ENCODE data around the gene FKBP1A. TPM values are rescaled to one million over a fixed set of nuclear protein-coding genes. Genes with fewer than 3 reads are reported as not detected.

The FKBP1A gene
- total RNA-seq, 1 experiment from 2014 or later, result 196 TPM

- DNase-seq, result peak; percentile 18
- Histone ChIP-seq H3K9me3 (ENCODE audit: control insufficient read depth, low read depth, low read length) (no peaks in the 10 kb centered on the region), H3K79me1 (ENCODE audit: insufficient read depth, low read depth, low read length, poor library complexity, severe bottlenecking) (peaks cover 15% of the 10 kb centered on the region), H3T11ph (ENCODE audit: low read length) (no peak within 1 kb of the TSS), H2BK120ac (ENCODE audit: low read depth, low read length, poor library complexity, severe bottlenecking) (no peak within 1 kb of the TSS), H4K8ac (replicated peaks; ENCODE audit: insufficient read length, low read depth, low read length) (no peak within 1 kb of the TSS), H3K79me2 (ENCODE audit: insufficient read depth, low read length) (peaks cover 6% of the 10 kb centered on the region; the same call in 1 of the 2 replicates), H2BK12ac (ENCODE audit: insufficient read length, low read depth, low read length) (no peak within 1 kb of the TSS), H3K18ac (ENCODE audit: insufficient read length, low read depth, low read length) (no peak within 1 kb of the TSS), H3K4ac (ENCODE audit: low read depth, low read length) (no peak within 1 kb of the TSS), H3K9ac (ENCODE audit: extremely low read depth, insufficient read length, low read length) (no peak within 1 kb of the TSS), H2AFZ (ENCODE audit: low read length) (no peak within 1 kb of the TSS), H2BK15ac (ENCODE audit: low read depth, low read length) (no peak within 1 kb of the TSS), H4K20me1 (ENCODE audit: control insufficient read depth, insufficient read depth, insufficient read length) (peaks cover 2% of the 10 kb centered on the region), H2AK5ac (ENCODE audit: insufficient read length, low read length) (no peak within 1 kb of the TSS), H3K4me2 (ENCODE audit: insufficient read depth, insufficient read length, low read length) (no peak within 1 kb of the TSS), H4K91ac (ENCODE audit: insufficient read length, low read depth, low read length) (no peak within 1 kb of the TSS), H3K27ac (ENCODE audit: insufficient read length, low read depth, low read length) (no peak within 1 kb of the TSS), H3K23ac (ENCODE audit: insufficient read length, low read depth, low read length) (no peak within 1 kb of the TSS), H3K14ac (ENCODE audit: insufficient read depth, low read length) (no peak within 1 kb of the TSS; the same call in 1 of the 2 replicates), H3K27me3 (ENCODE audit: insufficient read depth, low read length) (no peaks in the 10 kb centered on the region), H3K4me1 (ENCODE audit: insufficient read depth, low read length) (0 out of 2 replicates have a peak, but pooled peaks cover 4% of the 10 kb centered on the region), H2BK5ac (ENCODE audit: insufficient read length, low read length) (no peak within 1 kb of the TSS), H3K56ac (ENCODE audit: insufficient read length, low read depth, low read length) (no peak within 1 kb of the TSS), H3K23me2 (ENCODE audit: insufficient read length, low read depth, low read length, poor library complexity, severe bottlenecking) (peaks cover 9% of the 10 kb centered on the region), H4K5ac (ENCODE audit: insufficient read length, low read depth, low read length) (no peak within 1 kb of the TSS), H2BK20ac (ENCODE audit: low read depth, low read length, poor library complexity, severe bottlenecking) (no peak within 1 kb of the TSS)
- Mint-ChIP-seq H3K4me3 (no peak within 1 kb of the TSS), H3K9me3 (no peaks in the 10 kb centered on the region), H3K27ac (peak within 1 kb of the TSS in 2 of 3 experiments; percentile 23 to 89; a peak in 4 of 7 replicates), H3K36me3 (ENCODE audit: insufficient read depth in 1 of 3, low read depth in 3 of 3) (peaks cover 15 to 26% (median 20%) of the 10 kb centered on the region in 3 experiments; a peak in 6 of 7 replicates), H3K4me1 (peaks cover 4 to 11% of the 10 kb centered on the region in 2 experiments; a peak in 3 of 4 replicates), H3K27me3 (ENCODE audit: low read depth) (no peaks in the 10 kb centered on the region)
- no peak for TF ChIP-seq CTCF (conservative IDR thresholded peaks at IDR 0.05)
- WGBS (ENCODE audit: extremely low coverage, insufficient read length, low lambda C conversion rate), result no CpG with 5 or more reads among the region's 8 CpGs
Observed at GRCh38 chr20:1328680-1329330, 64.0 kb downstream of the FKBP1A start, which contains the start of gene SDCBP2. Gene SDCBP2 (minus strand): TSS chr20:1329139. CDS start chr20:1320416, 8,723 bp downstream.

All from H9 (cell line).